CD14-positive monocyte (primary cell): ENCODE measurements around the gene AOC1. TPM values are rescaled to one million over a fixed set of nuclear protein-coding genes. Genes with fewer than 3 reads are reported as not detected.

Experiments
- DNase-seq, 3 donors: peaks; one replicate each; pipeline ENCODE4 v3.0.0-alpha.2; 2011 to 2022
- H2AFZ ChIP-seq: 2 replicates; pipeline ENCODE4 v1.6.0; 2012; ENCODE audit warnings: mild to moderate bottlenecking, low read depth, low read length, inconsistent platforms; ENCODE audit not compliant: insufficient read depth, poor library complexity, severe bottlenecking
- H3K27ac ChIP-seq, 2 donors: 1 replicate in 1 of 2; 2 replicates in 1 of 2; pipeline ENCODE4 v1.5.1; 2012 to 2013; ENCODE audit warnings: low read length in 2 of 2, control low read depth in 1 of 2, inconsistent platforms in 1 of 2, low read depth in 1 of 2, mild to moderate bottlenecking in 1 of 2
- H3K27me3 ChIP-seq, 2 donors: one replicate each; pipeline versions ENCODE4 v1.6.0 to v1.6.1; 2011 to 2013; ENCODE audit warnings: low read length in 2 of 2; ENCODE audit not compliant: control insufficient read depth in 2 of 2, insufficient read depth in 2 of 2
- H3K36me3 ChIP-seq, 2 donors: replicated peaks in 1 of 2; 1 replicate in 1 of 2; 2 replicates in 1 of 2; pipeline versions ENCODE4 v1.5.1 to v1.6.1; 2012 to 2013; ENCODE audit warnings: low read length in 2 of 2, control low read depth in 1 of 2, inconsistent platforms in 1 of 2, mild to moderate bottlenecking in 1 of 2; ENCODE audit not compliant: insufficient read depth in 2 of 2, control insufficient read depth in 1 of 2
- H3K4me1 ChIP-seq, 2 donors: 1 replicate in 1 of 2; 2 replicates in 1 of 2; pipeline versions ENCODE4 v1.5.1 to v1.6.1; 2012 to 2013; ENCODE audit warnings: low read length in 2 of 2, control low read depth in 1 of 2, inconsistent platforms in 1 of 2, mild to moderate bottlenecking in 1 of 2, moderate library complexity in 1 of 2; ENCODE audit not compliant: insufficient read depth in 2 of 2, control insufficient read depth in 1 of 2
- H3K4me2 ChIP-seq: replicated peaks from 2 replicates; pipeline ENCODE3; 2012; ENCODE audit warnings: low read length, moderate library complexity, mild to moderate bottlenecking; ENCODE audit not compliant: poor library complexity, severe bottlenecking; ENCODE audit errors: extremely low read depth
- H3K4me3 ChIP-seq, 3 experiments: fragments of 200-600 bp in 1 of 3; sonication (generic) in 1 of 3; replicated peaks in 1 of 3; 1 replicate in 2 of 3; 2 replicates in 1 of 3; pipeline ENCODE4 v1.5.1; 2011 to 2013; ENCODE audit warnings: low read length in 3 of 3, mild to moderate bottlenecking in 3 of 3, control low read depth in 2 of 3, low read depth in 2 of 3, inconsistent platforms in 1 of 3, moderate library complexity in 1 of 3
- H3K79me2 ChIP-seq: 2 replicates; pipeline ENCODE4 v1.6.0; 2012; ENCODE audit warnings: mild to moderate bottlenecking, control low read depth, inconsistent platforms, low read length, moderate library complexity; ENCODE audit not compliant: insufficient read depth
- H3K9ac ChIP-seq: 2 replicates; pipeline ENCODE4 v1.6.0; 2017; ENCODE audit warnings: low read length, mild to moderate bottlenecking; ENCODE audit not compliant: insufficient read depth, poor library complexity, severe bottlenecking
- H3K9me3 ChIP-seq, 2 donors: replicated peaks in 1 of 2; 1 replicate in 1 of 2; 2 replicates in 1 of 2; pipeline versions ENCODE4 v1.5.1 to v1.6.1; 2012 to 2013; ENCODE audit warnings: low read length in 2 of 2, control low read depth in 1 of 2; ENCODE audit not compliant: control insufficient read depth in 1 of 2, insufficient read depth in 1 of 2
- H4K20me1 ChIP-seq: 2 replicates; pipeline ENCODE4 v1.6.0; 2012; ENCODE audit warnings: mild to moderate bottlenecking, low read length, control low read depth, moderate library complexity; ENCODE audit not compliant: insufficient read depth
- H3K27ac Mint-ChIP-seq, 7 donors: one replicate each; pipeline ENCODE4 v1.8.0; 2020; ENCODE audit warnings: mild to moderate bottlenecking in 7 of 7, mixed read lengths in 7 of 7, moderate library complexity in 6 of 7, inconsistent platforms in 2 of 7
- H3K27me3 Mint-ChIP-seq, 3 donors: one replicate each; pipeline ENCODE4 v1.8.0; 2021 to 2022; ENCODE audit warnings: low read depth in 3 of 3, mild to moderate bottlenecking in 3 of 3, mixed read lengths in 3 of 3, moderate library complexity in 3 of 3, inconsistent platforms in 1 of 3
- H3K36me3 Mint-ChIP-seq, 2 donors: one replicate each; pipeline ENCODE4 v1.8.0; 2020; ENCODE audit warnings: mixed read lengths in 2 of 2, inconsistent platforms in 1 of 2, mild to moderate bottlenecking in 1 of 2
- H3K4me1 Mint-ChIP-seq: one replicate; pipeline ENCODE4 v1.8.0; 2020; ENCODE audit warnings: mild to moderate bottlenecking, mixed read lengths
- H3K4me3 Mint-ChIP-seq, 2 donors: one replicate each; pipeline ENCODE4 v1.8.0; 2020; ENCODE audit warnings: mild to moderate bottlenecking in 2 of 2, mixed read lengths in 2 of 2, moderate library complexity in 1 of 2
- H3K9me3 Mint-ChIP-seq, 7 donors: one replicate each; pipeline ENCODE4 v1.8.0; 2020 to 2022; ENCODE audit warnings: mixed read lengths in 7 of 7, mild to moderate bottlenecking in 6 of 7, moderate library complexity in 6 of 7, inconsistent platforms in 2 of 7
- CTCF ChIP-seq: fragments of 200-600 bp; IDR thresholded peaks from one replicate; pipeline ENCODE4 v1.8.0; 2022; ENCODE audit warnings: antibody characterized with exemption, mild to moderate bottlenecking
- WGBS: methylation state at CpG from one replicate; pipeline ENCODE4 v1.1.5; 2013; ENCODE audit warnings: missing lambda C conversion rate; ENCODE audit not compliant: insufficient coverage; 5-methylcytosine and 5-hydroxymethylcytosine counted together
- intact Hi-C, 2 donors: fragments of 100-400 bp; cut with micrococcal nuclease; formaldehyde crosslinking; loops; one replicate each; pipeline versions ENCODE4 v1.15.0 to v1.15.1; 2023
- polyA plus RNA-seq, 3 donors: library from polyadenylated mRNA; depleted of rRNA in 1 of 3; unstranded in 2 of 3; stranded (reverse) in 1 of 3; fragments of 300-500 nt in 2 of 3; fragments of >200 nt in 1 of 3; fragmentation: Illumina TruSeq in 2 of 3; gene quantifications; 1 replicate in 2 of 3; 2 replicates in 1 of 3; pipeline ENCODE4 v1.2.3, GENCODE V29; 2012 to 2021

AOC1 gene
- polyA plus RNA-seq, 3 donors = 0.16 to 0.31 TPM; not detected in 1

DNA sequence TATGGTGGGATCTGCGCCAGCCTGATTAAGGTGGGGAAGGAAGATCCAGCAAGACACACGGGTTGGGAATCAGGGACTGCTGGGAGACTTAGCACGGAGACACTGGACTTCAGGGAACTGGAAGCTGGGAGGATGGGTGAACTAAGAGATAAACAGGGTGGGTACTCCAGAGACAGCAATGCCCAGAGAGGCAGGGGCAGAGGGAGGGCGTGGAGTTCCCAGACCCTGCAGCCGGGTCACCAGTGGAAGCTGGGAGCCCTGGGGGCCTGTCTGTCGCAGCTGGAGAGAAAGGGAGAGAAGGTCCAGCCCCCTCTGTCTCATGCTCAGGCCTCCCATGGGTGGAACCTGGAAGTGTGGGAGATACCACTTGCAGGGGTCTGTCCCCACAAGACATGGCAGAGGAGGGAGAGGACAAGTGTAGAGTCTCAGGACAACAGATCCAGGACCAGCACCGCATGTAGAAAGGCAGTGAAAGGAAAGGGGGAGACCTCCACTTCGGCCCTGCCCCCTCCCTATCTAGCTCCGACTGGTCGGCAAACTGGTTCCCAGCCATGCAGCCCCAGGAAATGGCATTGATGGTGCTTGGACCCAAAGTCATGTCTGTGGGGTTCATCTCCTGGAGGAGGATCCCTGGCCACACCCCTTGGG lies 44.4 kb downstream of the AOC1 start:
- Mint-ChIP-seq H3K36me3 (no peaks in the 10 kb centered on the region), H3K9me3 (peaks cover 5 to 13% (median 8%) of the 10 kb centered on the region in 7 donors), H3K4me3 (peak overlapping the region in 1 of 2 donors; percentile 32), H3K27me3 (peaks cover 34 to 59% (median 35%) of the 10 kb centered on the region in 3 donors), H3K4me1 (peaks cover 6% of the 10 kb centered on the region), H3K27ac (no peak overlapping the region)
- intact Hi-C loops = loop anchor here in 1 of 2 donors (10.0 kb wide), 1 partner anchor 218 kb away; no protein-coding TSS in a partner anchor
- H4K20me1 ChIP-seq = no peaks in the 10 kb centered on the region
- no peak for DNase-seq
- H3K79me2 ChIP-seq = no peaks in the 10 kb centered on the region
- H3K36me3 ChIP-seq = no peaks in the 10 kb centered on the region
- no peak overlapping the region for H3K9ac ChIP-seq
- no peaks in the 10 kb centered on the region for H3K4me1 ChIP-seq
- H3K4me3 ChIP-seq = no peak overlapping the region
- H3K9me3 ChIP-seq = peaks cover 0 to 6% of the 10 kb centered on the region in 2 donors
- H3K27me3 ChIP-seq = peaks cover 0 to 25% of the 10 kb centered on the region in 2 donors
- 73% methylated on average over 5 of the region's 10 CpGs for WGBS
- H2AFZ ChIP-seq = no peak overlapping the region
- no peak for TF ChIP-seq CTCF
- H3K4me2 ChIP-seq = no peak overlapping the region
- H3K27ac ChIP-seq = no peak overlapping the region

DNA sequence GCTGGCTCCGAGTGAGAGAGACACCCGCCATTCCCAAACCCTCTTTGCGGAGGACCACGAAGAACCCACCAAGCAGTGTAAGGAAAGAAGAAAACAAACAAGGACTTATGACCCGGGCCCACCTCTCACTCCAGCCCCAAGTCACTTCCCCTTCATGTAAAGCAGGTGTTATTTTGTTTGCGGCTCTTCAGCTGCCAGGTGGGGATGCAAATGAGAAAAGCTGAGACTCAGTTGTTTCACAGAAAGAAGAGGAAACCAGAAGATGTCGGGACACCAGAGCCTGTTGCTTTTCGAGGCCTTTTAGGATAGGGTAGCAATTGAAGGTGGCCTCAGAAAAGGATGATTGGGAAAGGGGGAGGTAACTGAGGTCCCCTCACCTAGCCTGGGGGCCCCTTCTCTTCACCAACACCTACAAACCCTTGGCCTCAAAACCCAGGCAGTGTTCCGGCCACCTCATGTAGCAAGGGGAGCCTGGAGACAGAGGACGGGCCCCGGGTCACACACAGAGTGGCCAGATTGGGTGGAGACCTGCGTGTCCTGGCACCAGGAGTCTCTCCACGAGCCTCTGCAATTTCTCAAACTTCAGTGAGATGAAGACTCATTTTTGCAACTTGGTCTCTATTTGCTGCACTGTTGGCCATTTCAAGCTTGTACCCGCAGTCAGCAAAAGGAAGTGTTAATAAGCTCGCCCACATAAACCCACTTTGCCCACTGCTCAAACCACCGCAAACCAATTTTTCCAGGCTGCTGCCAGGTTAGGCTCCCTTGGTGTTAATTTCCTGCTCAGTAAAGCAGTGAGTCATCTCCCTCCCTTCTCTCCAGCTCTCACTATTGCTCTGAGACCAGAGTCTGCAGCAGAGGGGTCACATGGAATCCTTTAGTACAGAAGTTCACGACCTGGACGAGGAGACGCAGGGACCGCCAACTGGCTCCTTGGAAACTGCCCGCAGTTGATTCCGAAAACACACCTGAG lies 45.5 kb downstream of the AOC1 start:
- H3K9ac ChIP-seq = no peak overlapping the region
- Mint-ChIP-seq H3K4me3 (peak overlapping the region in 1 of 2 donors; percentile 36), H3K36me3 (no peaks in the 10 kb centered on the region), H3K27me3 (peaks cover 34 to 66% (median 41%) of the 10 kb centered on the region in 3 donors), H3K27ac (no peak overlapping the region), H3K9me3 (peaks cover 3 to 13% (median 8%) of the 10 kb centered on the region in 7 donors), H3K4me1 (peaks cover 6% of the 10 kb centered on the region)
- H3K4me2 ChIP-seq = no peak overlapping the region
- no peak overlapping the region for H3K4me3 ChIP-seq
- H4K20me1 ChIP-seq = no peaks in the 10 kb centered on the region
- DNase-seq = no peak
- no peaks in the 10 kb centered on the region for H3K36me3 ChIP-seq
- no peaks in the 10 kb centered on the region for H3K4me1 ChIP-seq
- H2AFZ ChIP-seq = no peak overlapping the region
- H3K9me3 ChIP-seq = peaks cover 0 to 6% of the 10 kb centered on the region in 2 donors
- no peak for TF ChIP-seq CTCF
- intact Hi-C loops = loop anchor here in 1 of 2 donors (10.0 kb wide), 1 partner anchor 217 kb away; no protein-coding TSS in a partner anchor
- H3K27me3 ChIP-seq = peaks cover 0 to 28% of the 10 kb centered on the region in 2 donors
- no peaks in the 10 kb centered on the region for H3K79me2 ChIP-seq
- no peak overlapping the region for H3K27ac ChIP-seq
- WGBS = 68% methylated on average over 17 of the region's 22 CpGs
